ENCODE results near the gene CETP. TPM values are rescaled to one million over a fixed set of nuclear protein-coding genes. Genes with fewer than 3 reads are reported as not detected.
"Not testable (repeated sequence)": the region's sequence is repeated elsewhere in the genome, so short reads cannot be mapped to it uniquely, and the experiment has no call there.

CETP gene
- total and polyA plus RNA-seq, 2 donors, result 1.8 to 2.0 TPM

GRCh38 chr16:57004387-57005250 lies 42.9 kb downstream of the CETP start:
- H3K27ac ChIP-seq (ENCODE audit: low read depth in 1 of 2, low read length in 1 of 2), result peak overlapping the region in 1 of 2 donors; percentile 11
- no peak overlapping the region for H3K4me3 ChIP-seq (ENCODE audit: low read length in 2 of 2)
- H3K27me3 ChIP-seq (ENCODE audit: control insufficient read depth in 2 of 2, insufficient read depth in 1 of 2, low read length in 1 of 2), result no peaks in the 10 kb centered on the region
- peaks cover 0 to 2% of the 10 kb centered on the region in 2 donors for H3K36me3 ChIP-seq (ENCODE audit: control insufficient read depth in 2 of 2, insufficient read depth in 2 of 2, low read length in 1 of 2)
- no peak for DNase-seq (ENCODE audit: low read depth in 6 of 9, low spot score in 9 of 9)
- WGBS, result 93% methylated on average over 15 of the region's 15 CpGs
- peaks cover 0 to 19% of the 10 kb centered on the region in 2 donors for H3K4me1 ChIP-seq (ENCODE audit: control insufficient read depth in 2 of 2, insufficient read depth in 2 of 2, low read length in 2 of 2)
- no peaks in the 10 kb centered on the region for H3K9me3 ChIP-seq (ENCODE audit: control insufficient read depth in 2 of 2, insufficient read depth in 1 of 2, low read length in 1 of 2)

GRCh38 chr16:57005597-57005996 lies 43.8 kb downstream of the CETP start:
- H3K4me3 ChIP-seq (ENCODE audit: low read length in 2 of 2); H3K9me3 ChIP-seq (ENCODE audit: control insufficient read depth in 2 of 2, insufficient read depth in 1 of 2, low read length in 1 of 2); H3K27me3 ChIP-seq (ENCODE audit: control insufficient read depth in 2 of 2, insufficient read depth in 1 of 2, low read length in 1 of 2); H3K36me3 ChIP-seq (ENCODE audit: control insufficient read depth in 2 of 2, insufficient read depth in 2 of 2, low read length in 1 of 2); H3K27ac ChIP-seq (ENCODE audit: low read depth in 1 of 2, low read length in 1 of 2); DNase-seq (ENCODE audit: low read depth in 6 of 9, low spot score in 9 of 9): not testable (repeated sequence)
- H3K4me1 ChIP-seq (ENCODE audit: control insufficient read depth in 2 of 2, insufficient read depth in 2 of 2, low read length in 2 of 2), result peaks cover 3 to 11% of the 10 kb centered on the region in 2 donors
- 80% methylated on average over 2 of the region's 2 CpGs for WGBS

GRCh38 chr16:57007050-57007449 lies 45.3 kb downstream of the CETP start:
- H3K27ac ChIP-seq (ENCODE audit: low read depth in 1 of 2, low read length in 1 of 2), result no peak overlapping the region
- peaks cover 3 to 11% of the 10 kb centered on the region in 2 donors for H3K4me1 ChIP-seq (ENCODE audit: control insufficient read depth in 2 of 2, insufficient read depth in 2 of 2, low read length in 2 of 2)
- WGBS, result 93% methylated on average over 5 of the region's 5 CpGs

GRCh38 chr16:57007530-57007929 lies 45.8 kb downstream of the CETP start:
- Histone ChIP-seq H3K9me3 (ENCODE audit: control insufficient read depth in 2 of 2, insufficient read depth in 1 of 2, low read length in 1 of 2) (no peaks in the 10 kb centered on the region), H3K27ac (ENCODE audit: low read depth in 1 of 2, low read length in 1 of 2) (no peak overlapping the region), H3K27me3 (ENCODE audit: control insufficient read depth in 2 of 2, insufficient read depth in 1 of 2, low read length in 1 of 2) (no peaks in the 10 kb centered on the region), H3K4me1 (ENCODE audit: control insufficient read depth in 2 of 2, insufficient read depth in 2 of 2, low read length in 2 of 2) (peaks cover 3 to 11% of the 10 kb centered on the region in 2 donors), H3K36me3 (ENCODE audit: control insufficient read depth in 2 of 2, insufficient read depth in 2 of 2, low read length in 1 of 2) (peaks cover 0 to 2% of the 10 kb centered on the region in 2 donors), H3K4me3 (ENCODE audit: low read length in 2 of 2) (no peak overlapping the region)
- WGBS, result 95% methylated on average over 3 of the region's 3 CpGs
- no peak for DNase-seq (ENCODE audit: low read depth in 6 of 9, low spot score in 9 of 9)

More at GRCh38 chr16:57007050-57007449, 45.3 kb downstream of the CETP start:
- H3K4me3 ChIP-seq (ENCODE audit: low read length in 2 of 2), result no peak overlapping the region
- H3K36me3 ChIP-seq (ENCODE audit: control insufficient read depth in 2 of 2, insufficient read depth in 2 of 2, low read length in 1 of 2), result peaks cover 0 to 2% of the 10 kb centered on the region in 2 donors
- H3K27me3 ChIP-seq (ENCODE audit: control insufficient read depth in 2 of 2, insufficient read depth in 1 of 2, low read length in 1 of 2), result no peaks in the 10 kb centered on the region
- H3K9me3 ChIP-seq (ENCODE audit: control insufficient read depth in 2 of 2, insufficient read depth in 1 of 2, low read length in 1 of 2), result no peaks in the 10 kb centered on the region
- no peak for DNase-seq (ENCODE audit: low read depth in 6 of 9, low spot score in 9 of 9)

- no peak overlapping the region for H3K4me3 ChIP-seq (ENCODE audit: low read length in 2 of 2)
- no peaks in the 10 kb centered on the region for H3K9me3 ChIP-seq (ENCODE audit: control insufficient read depth in 2 of 2, insufficient read depth in 1 of 2, low read length in 1 of 2)
- DNase-seq (ENCODE audit: low read depth in 6 of 9, low spot score in 9 of 9), result no peak
- peaks cover 3 to 11% of the 10 kb centered on the region in 2 donors for H3K4me1 ChIP-seq (ENCODE audit: control insufficient read depth in 2 of 2, insufficient read depth in 2 of 2, low read length in 2 of 2)
- H3K27ac ChIP-seq (ENCODE audit: low read depth in 1 of 2, low read length in 1 of 2), result no peak overlapping the region
- WGBS, result 98% methylated on average over 1 of the region's 1 CpG
- H3K36me3 ChIP-seq (ENCODE audit: control insufficient read depth in 2 of 2, insufficient read depth in 2 of 2, low read length in 1 of 2), result peaks cover 0 to 2% of the 10 kb centered on the region in 2 donors
- H3K27me3 ChIP-seq (ENCODE audit: control insufficient read depth in 2 of 2, insufficient read depth in 1 of 2, low read length in 1 of 2), result no peaks in the 10 kb centered on the region
Measured at GRCh38 chr16:57008440-57008839, 46.7 kb downstream of the CETP start.

GRCh38 chr16:57009643-57010170 lies 48.0 kb downstream of the CETP start:
- H3K4me3 ChIP-seq (ENCODE audit: low read length in 2 of 2), result no peak overlapping the region
- H3K27ac ChIP-seq (ENCODE audit: low read depth in 1 of 2, low read length in 1 of 2), result peak overlapping the region in 1 of 2 donors; percentile 31
- H3K4me1 ChIP-seq (ENCODE audit: control insufficient read depth in 2 of 2, insufficient read depth in 2 of 2, low read length in 2 of 2), result peaks cover 3 to 4% of the 10 kb centered on the region in 2 donors
- no peak for DNase-seq (ENCODE audit: low read depth in 6 of 9, low spot score in 9 of 9)
- H3K36me3 ChIP-seq (ENCODE audit: control insufficient read depth in 2 of 2, insufficient read depth in 2 of 2, low read length in 1 of 2), result peaks cover 0 to under 1% of the 10 kb centered on the region in 2 donors
- WGBS, result 97% methylated on average over 2 of the region's 2 CpGs
- H3K9me3 ChIP-seq (ENCODE audit: control insufficient read depth in 2 of 2, insufficient read depth in 1 of 2, low read length in 1 of 2), result no peaks in the 10 kb centered on the region
- H3K27me3 ChIP-seq (ENCODE audit: control insufficient read depth in 2 of 2, insufficient read depth in 1 of 2, low read length in 1 of 2), result no peaks in the 10 kb centered on the region

GRCh38 chr16:57012353-57012752 lies 50.6 kb downstream of the CETP start:
- DNase-seq (ENCODE audit: low read depth in 6 of 9, low spot score in 9 of 9), result no peak
- peaks cover 0 to 7% of the 10 kb centered on the region in 2 donors for H3K36me3 ChIP-seq (ENCODE audit: control insufficient read depth in 2 of 2, insufficient read depth in 2 of 2, low read length in 1 of 2)
- no peaks in the 10 kb centered on the region for H3K9me3 ChIP-seq (ENCODE audit: control insufficient read depth in 2 of 2, insufficient read depth in 1 of 2, low read length in 1 of 2)
- H3K27me3 ChIP-seq (ENCODE audit: control insufficient read depth in 2 of 2, insufficient read depth in 1 of 2, low read length in 1 of 2), result no peaks in the 10 kb centered on the region
- H3K4me1 ChIP-seq (ENCODE audit: control insufficient read depth in 2 of 2, insufficient read depth in 2 of 2, low read length in 2 of 2), result peaks cover 3 to 7% of the 10 kb centered on the region in 2 donors
- WGBS, result 99% methylated on average over 13 of the region's 13 CpGs
- no peak overlapping the region for H3K27ac ChIP-seq (ENCODE audit: low read depth in 1 of 2, low read length in 1 of 2)
- H3K4me3 ChIP-seq (ENCODE audit: low read length in 2 of 2), result no peak overlapping the region

GRCh38 chr16:57013229-57013628 lies 51.5 kb downstream of the CETP start:
- Histone ChIP-seq H3K4me1 (ENCODE audit: control insufficient read depth in 2 of 2, insufficient read depth in 2 of 2, low read length in 2 of 2) (peaks cover 3 to 7% of the 10 kb centered on the region in 2 donors), H3K36me3 (ENCODE audit: control insufficient read depth in 2 of 2, insufficient read depth in 2 of 2, low read length in 1 of 2) (peaks cover 2 to 9% of the 10 kb centered on the region in 2 donors), H3K27ac (ENCODE audit: low read depth in 1 of 2, low read length in 1 of 2) (peak overlapping the region in 1 of 2 donors; percentile 1), H3K4me3 (ENCODE audit: low read length in 2 of 2) (no peak overlapping the region), H3K27me3 (ENCODE audit: control insufficient read depth in 2 of 2, insufficient read depth in 1 of 2, low read length in 1 of 2) (no peaks in the 10 kb centered on the region), H3K9me3 (ENCODE audit: control insufficient read depth in 2 of 2, insufficient read depth in 1 of 2, low read length in 1 of 2) (no peaks in the 10 kb centered on the region)
- 91% methylated on average over 2 of the region's 2 CpGs for WGBS
- DNase-seq (ENCODE audit: low read depth in 6 of 9, low spot score in 9 of 9), result no peak

- Histone ChIP-seq H3K27ac (ENCODE audit: low read depth in 1 of 2, low read length in 1 of 2) (peak overlapping the region; percentile 52 to 73), H3K4me1 (ENCODE audit: control insufficient read depth in 2 of 2, insufficient read depth in 2 of 2, low read length in 2 of 2) (peaks cover 3 to 7% of the 10 kb centered on the region in 2 donors), H3K4me3 (ENCODE audit: low read length in 2 of 2) (no peak overlapping the region), H3K36me3 (ENCODE audit: control insufficient read depth in 2 of 2, insufficient read depth in 2 of 2, low read length in 1 of 2) (peaks cover 5 to 13% of the 10 kb centered on the region in 2 donors), H3K9me3 (ENCODE audit: control insufficient read depth in 2 of 2, insufficient read depth in 1 of 2, low read length in 1 of 2) (no peaks in the 10 kb centered on the region), H3K27me3 (ENCODE audit: control insufficient read depth in 2 of 2, insufficient read depth in 1 of 2, low read length in 1 of 2) (no peaks in the 10 kb centered on the region)
- 74% methylated on average over 2 of the region's 2 CpGs for WGBS
- no peak for DNase-seq (ENCODE audit: low read depth in 6 of 9, low spot score in 9 of 9)
Measured at GRCh38 chr16:57013902-57014301, 52.2 kb downstream of the CETP start.

Data from thymus (tissue), 11 donors.